ENCODE measurements around the gene DIO2.
A peak's percentile ranks its signal among the peaks of the same experiment; 100 is the strongest.

DIO2 gene

GRCh38 chr14:80167793-80168448 lies 43.4 kb downstream of the DIO2 start:
- DNase-seq: no peak

GRCh38 chr14:80164991-80165721 lies 46.1 kb downstream of the DIO2 start:
- DNase-seq: peak; percentile 42

GRCh38 chr14:80152763-80153162 lies 58.5 kb downstream of the DIO2 start:
- no peak for DNase-seq

- DNase-seq: no peak
Observed at GRCh38 chr14:80152166-80152565, 59.1 kb downstream of the DIO2 start.

- no peak for DNase-seq
Observed at GRCh38 chr14:80150301-80150700, 61.0 kb downstream of the DIO2 start.
